NCI-H510A (cell line): Measurements from ENCODE around the gene HNRNPUL2.
A peak's percentile ranks its signal among the peaks of the same experiment; 100 is the strongest.
"Not testable (repeated sequence)": the region's sequence is repeated elsewhere in the genome, so short reads cannot be mapped to it uniquely, and the experiment has no call there.

Source experiments
- DNase-seq: peaks from one replicate; lab custom pipeline; 2025; lab: John Stamatoyannopoulos, UW

Gene HNRNPUL2

GRCh38 chr11:62727165-62727871 lies at the start of gene HNRNPUL2:
HNRNPUL2 (minus strand) TSS chr11:62727457; CDS start chr11:62727156, 301 bp downstream.
- DNase-seq = peak; percentile 96

- DNase-seq = no peak
These were observed 48.4 kb upstream of the HNRNPUL2 start for GRCh38 chr11:62775646-62776045.

- DNase-seq = no peak
These were observed 47.1 kb upstream of the HNRNPUL2 start for GRCh38 chr11:62774407-62774806.

- DNase-seq = peak; percentile 96
These were observed 44.1 kb upstream of the HNRNPUL2 start, which contains the start of gene TAF6L for GRCh38 chr11:62771144-62772021. TAF6L (plus strand) TSS chr11:62771396; CDS start chr11:62775784, 4,388 bp downstream.

GRCh38 chr11:62770778-62771143 lies 43.5 kb upstream of the HNRNPUL2 start:
- DNase-seq = no peak

- not testable (repeated sequence) for DNase-seq
These were observed 33.6 kb upstream of the HNRNPUL2 start for GRCh38 chr11:62760867-62761227.

- DNase-seq = no peak
These were observed 30.9 kb upstream of the HNRNPUL2 start for GRCh38 chr11:62757846-62758788.

GRCh38 chr11:62755086-62755615 lies 27.9 kb upstream of the HNRNPUL2 start:
- no peak for DNase-seq

GRCh38 chr11:62753736-62754603 lies 26.7 kb upstream of the HNRNPUL2 start, which contains the start of gene ZBTB3:
ZBTB3 (minus strand) TSS chr11:62754160; CDS start chr11:62753664, 496 bp downstream.
- DNase-seq = peak; percentile 97

- DNase-seq = no peak
These were observed 25.9 kb upstream of the HNRNPUL2 start for GRCh38 chr11:62752994-62753735.

- no peak for DNase-seq
These were observed 25.0 kb upstream of the HNRNPUL2 start for GRCh38 chr11:62752177-62752785.

- not testable (repeated sequence) for DNase-seq
These were observed 22.7 kb upstream of the HNRNPUL2 start for GRCh38 chr11:62749931-62750330.

GRCh38 chr11:62747475-62748160 lies 20.4 kb upstream of the HNRNPUL2 start:
- no peak for DNase-seq

GRCh38 chr11:62737196-62737595 lies 9.9 kb upstream of the HNRNPUL2 start:
- no peak for DNase-seq

- DNase-seq = no peak
These were observed 5.6 kb upstream of the HNRNPUL2 start for GRCh38 chr11:62732830-62733229.

- not testable (repeated sequence) for DNase-seq
These were observed 2.8 kb upstream of the HNRNPUL2 start for GRCh38 chr11:62730076-62730475.

- peak; percentile 77 for DNase-seq
These were observed 1.1 kb upstream of the HNRNPUL2 start, which contains the start of gene TTC9C for GRCh38 chr11:62728171-62728988. TTC9C (plus strand) TSS chr11:62728486; CDS start chr11:62728849, 363 bp downstream.

GRCh38 chr11:62727872-62728170 lies 564 bp upstream of the HNRNPUL2 start:
- peak; percentile 95 for DNase-seq
